T-helper 9 cell (primary cell): ENCODE data around the gene DCC.

ENCODE experiments used
- DNase-seq: peaks from one replicate; pipeline ENCODE4 v3.0.0-alpha.2; 2020
- total RNA-seq, 2 donors: gene quantifications; one replicate each; lab custom pipeline; 2026; lab: John Stamatoyannopoulos, UW

Gene DCC
- 0 reads per million in 2 donors for total RNA-seq

GRCh38 chr18:52339891-52340371, at the start of gene DCC:
Gene DCC, plus strand, starts transcription at chr18:52340197. Its CDS starts 591 bp downstream, at chr18:52340788.
- no peak for DNase-seq

- no peak for DNase-seq
Measured at GRCh38 chr18:52310651-52311050, 29.3 kb upstream of the DCC start.

GRCh38 chr18:52311331-52311730, 28.7 kb upstream of the DCC start:
- no peak for DNase-seq

- DNase-seq: no peak
Measured at GRCh38 chr18:52312346-52312745, 27.7 kb upstream of the DCC start.

- no peak for DNase-seq
Measured at GRCh38 chr18:52313213-52313612, 26.8 kb upstream of the DCC start.

- DNase-seq: no peak
Measured at GRCh38 chr18:52319424-52319983, 20.5 kb upstream of the DCC start.

- DNase-seq: no peak
Measured at GRCh38 chr18:52322307-52322706, 17.7 kb upstream of the DCC start.

GRCh38 chr18:52323802-52324201, 16.2 kb upstream of the DCC start:
- DNase-seq: no peak

- no peak for DNase-seq
Measured at GRCh38 chr18:52325997-52326396, 14.0 kb upstream of the DCC start.

GRCh38 chr18:52333860-52334259, 6.1 kb upstream of the DCC start:
- no peak for DNase-seq

GRCh38 chr18:52334307-52334706, 5.7 kb upstream of the DCC start:
- DNase-seq: no peak

- DNase-seq: no peak
Measured at GRCh38 chr18:52334896-52335295, 5.1 kb upstream of the DCC start.

- no peak for DNase-seq
Measured at GRCh38 chr18:52337276-52337675, 2.7 kb upstream of the DCC start.

GRCh38 chr18:52340406-52341102, 557 bp downstream of the DCC start:
- DNase-seq: no peak

- no peak for DNase-seq
Measured at GRCh38 chr18:52341103-52341432, 1.1 kb downstream of the DCC start.

- no peak for DNase-seq
Measured at GRCh38 chr18:52341608-52342381, 1.8 kb downstream of the DCC start.

GRCh38 chr18:52342456-52342855, 2.5 kb downstream of the DCC start:
- no peak for DNase-seq

- no peak for DNase-seq
Measured at GRCh38 chr18:52343138-52343537, 3.1 kb downstream of the DCC start.

- no peak for DNase-seq
Measured at GRCh38 chr18:52343731-52344340, 3.8 kb downstream of the DCC start.

- DNase-seq: no peak
Measured at GRCh38 chr18:52344881-52345280, 4.9 kb downstream of the DCC start.

GRCh38 chr18:52345428-52345827, 5.4 kb downstream of the DCC start:
- DNase-seq: no peak

GRCh38 chr18:52348209-52348608, 8.2 kb downstream of the DCC start:
- no peak for DNase-seq

GRCh38 chr18:52349498-52349897, 9.5 kb downstream of the DCC start:
- DNase-seq: no peak

- DNase-seq: no peak
Measured at GRCh38 chr18:52352920-52353319, 12.9 kb downstream of the DCC start.
